ENCODE measurements around the gene TFPI2.

The TFPI2 gene

DNA sequence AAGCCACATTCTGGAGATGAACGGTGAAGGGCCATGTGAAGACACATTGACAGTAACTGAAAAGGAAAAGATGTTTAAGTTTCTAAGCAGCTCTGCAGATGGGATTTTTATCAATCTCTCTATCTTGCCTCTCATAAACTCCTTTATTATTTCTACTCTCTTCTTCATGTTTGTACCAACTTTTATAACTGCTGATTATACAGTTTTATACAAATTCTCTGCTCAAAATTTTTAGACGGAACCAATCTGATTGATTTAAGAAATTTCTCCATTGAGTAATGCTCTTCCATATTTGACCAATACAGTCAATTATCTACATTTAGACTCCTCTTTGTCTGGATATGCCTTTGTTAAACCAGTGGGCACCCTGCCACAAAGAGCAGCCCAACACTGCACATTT lies 31.7 kb downstream of the TFPI2 start:
- H3K27ac ChIP-seq (ENCODE audit: low read length), result no peak overlapping the region
- no peak overlapping the region for H3K4me3 ChIP-seq (ENCODE audit: low read length)
- no peaks in the 10 kb centered on the region for H3K9me3 ChIP-seq (ENCODE audit: control insufficient read depth, insufficient read depth, low read length)
- no CpG with 5 or more reads among the region's 2 CpGs for WGBS (ENCODE audit: insufficient coverage, insufficient read length)
- no peak for DNase-seq (ENCODE audit: low read depth, low spot score)
- H3K4me1 ChIP-seq (ENCODE audit: control insufficient read depth, insufficient read depth, low read length), result no peaks in the 10 kb centered on the region
- H3K36me3 ChIP-seq (ENCODE audit: control insufficient read depth, insufficient read depth, low read length), result no peaks in the 10 kb centered on the region
- H3K27me3 ChIP-seq (ENCODE audit: control insufficient read depth, insufficient read depth, low read length), result no peaks in the 10 kb centered on the region

DNA sequence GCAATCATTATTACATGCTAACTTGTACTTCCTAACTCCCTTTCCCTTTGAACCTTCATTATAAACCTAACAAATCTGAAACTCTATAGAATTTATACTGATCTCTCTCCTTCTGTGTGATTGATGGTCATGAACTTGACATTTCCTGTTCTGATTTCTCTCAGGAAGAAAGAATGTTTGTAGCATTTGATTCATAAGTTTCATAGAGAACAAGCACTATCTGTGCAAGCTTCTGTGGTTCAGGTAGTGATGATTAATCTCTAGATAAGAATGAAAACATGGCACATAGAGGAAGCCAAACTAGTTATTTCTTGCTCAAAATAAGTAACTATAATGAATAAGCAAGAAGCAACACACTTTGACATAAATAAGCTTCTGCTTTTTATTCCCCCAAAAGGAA lies 34.2 kb downstream of the TFPI2 start:
- H3K9me3 ChIP-seq (ENCODE audit: control insufficient read depth, insufficient read depth, low read length), result no peaks in the 10 kb centered on the region
- no peak for DNase-seq (ENCODE audit: low read depth, low spot score)
- H3K27ac ChIP-seq (ENCODE audit: low read length), result no peak overlapping the region
- H3K36me3 ChIP-seq (ENCODE audit: control insufficient read depth, insufficient read depth, low read length), result no peaks in the 10 kb centered on the region
- H3K4me3 ChIP-seq (ENCODE audit: low read length), result no peak overlapping the region
- no peaks in the 10 kb centered on the region for H3K27me3 ChIP-seq (ENCODE audit: control insufficient read depth, insufficient read depth, low read length)
- no peaks in the 10 kb centered on the region for H3K4me1 ChIP-seq (ENCODE audit: control insufficient read depth, insufficient read depth, low read length)

DNA sequence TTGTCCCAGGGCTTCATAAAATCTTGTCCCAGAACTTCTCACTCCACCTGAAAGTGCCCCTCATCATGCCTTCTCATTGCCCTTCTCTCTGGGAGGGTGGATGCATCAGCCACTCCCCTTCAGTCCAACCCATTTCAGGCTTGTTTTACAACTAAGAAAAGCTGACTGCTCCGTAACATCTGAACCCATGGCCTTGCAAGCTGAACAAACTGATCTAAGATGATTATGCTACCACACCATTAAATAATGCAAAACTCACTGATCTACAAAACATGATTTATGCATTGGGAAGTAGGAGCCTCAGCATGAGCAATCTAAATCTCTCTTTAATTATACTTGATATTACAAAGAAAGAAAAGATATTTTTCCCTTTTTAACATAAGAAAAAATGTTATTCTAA lies 34.8 kb downstream of the TFPI2 start:
- no peak overlapping the region for H3K4me3 ChIP-seq (ENCODE audit: low read length)
- no peaks in the 10 kb centered on the region for H3K27me3 ChIP-seq (ENCODE audit: control insufficient read depth, insufficient read depth, low read length)
- H3K9me3 ChIP-seq (ENCODE audit: control insufficient read depth, insufficient read depth, low read length), result no peaks in the 10 kb centered on the region
- DNase-seq (ENCODE audit: low read depth, low spot score), result no peak
- H3K36me3 ChIP-seq (ENCODE audit: control insufficient read depth, insufficient read depth, low read length), result no peaks in the 10 kb centered on the region
- no peak overlapping the region for H3K27ac ChIP-seq (ENCODE audit: low read length)
- H3K4me1 ChIP-seq (ENCODE audit: control insufficient read depth, insufficient read depth, low read length), result no peaks in the 10 kb centered on the region
- WGBS (ENCODE audit: insufficient coverage, insufficient read length), result no CpG with 5 or more reads among the region's 1 CpG

DNA sequence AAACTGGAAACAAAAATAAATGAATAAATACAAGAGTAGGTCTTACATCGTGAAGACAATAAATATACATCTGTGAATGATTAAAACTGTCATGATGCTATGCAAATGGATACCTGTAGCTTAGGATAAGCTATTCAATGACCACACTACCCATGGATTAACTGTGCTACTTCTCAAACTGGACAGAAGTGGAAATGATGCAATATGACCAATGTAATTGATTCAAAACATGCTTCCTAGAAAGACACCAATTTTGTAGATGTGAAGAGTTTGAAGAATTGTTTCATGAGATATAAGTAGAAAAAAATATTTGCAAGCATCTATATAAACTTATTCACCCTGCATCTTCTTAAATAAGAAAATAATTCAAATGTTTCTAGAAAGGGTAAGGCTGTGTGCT lies 36.1 kb downstream of the TFPI2 start:
- H3K27me3 ChIP-seq (ENCODE audit: control insufficient read depth, insufficient read depth, low read length), result no peaks in the 10 kb centered on the region
- no peak overlapping the region for H3K4me3 ChIP-seq (ENCODE audit: low read length)
- H3K9me3 ChIP-seq (ENCODE audit: control insufficient read depth, insufficient read depth, low read length), result no peaks in the 10 kb centered on the region
- no peak overlapping the region for H3K27ac ChIP-seq (ENCODE audit: low read length)
- H3K4me1 ChIP-seq (ENCODE audit: control insufficient read depth, insufficient read depth, low read length), result no peaks in the 10 kb centered on the region
- no CpG with 5 or more reads among the region's 1 CpG for WGBS (ENCODE audit: insufficient coverage, insufficient read length)
- no peak for DNase-seq (ENCODE audit: low read depth, low spot score)
- H3K36me3 ChIP-seq (ENCODE audit: control insufficient read depth, insufficient read depth, low read length), result no peaks in the 10 kb centered on the region

DNA sequence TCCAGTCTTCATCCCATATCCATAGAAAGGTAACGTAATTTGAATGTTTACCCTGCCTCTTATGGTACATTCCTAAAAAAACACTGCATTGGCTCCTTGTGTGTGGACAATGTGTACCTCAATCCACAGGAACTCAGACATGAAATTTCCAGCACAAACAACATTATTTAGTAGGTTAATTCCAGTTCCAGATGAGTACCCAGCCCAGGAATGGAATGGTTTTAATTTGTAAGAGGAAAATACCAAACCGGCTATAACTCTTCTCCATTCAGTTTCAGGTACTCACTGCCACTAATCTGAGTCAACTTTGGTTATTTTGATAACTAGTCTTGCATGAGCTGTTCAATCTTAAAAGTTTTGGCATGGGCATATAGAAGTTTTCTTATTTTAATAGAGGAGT lies 39.0 kb downstream of the TFPI2 start:
- Histone ChIP-seq H3K27me3 (ENCODE audit: control insufficient read depth, insufficient read depth, low read length) (no peaks in the 10 kb centered on the region), H3K4me1 (ENCODE audit: control insufficient read depth, insufficient read depth, low read length) (no peaks in the 10 kb centered on the region), H3K27ac (ENCODE audit: low read length) (no peak overlapping the region), H3K4me3 (ENCODE audit: low read length) (no peak overlapping the region), H3K36me3 (ENCODE audit: control insufficient read depth, insufficient read depth, low read length) (no peaks in the 10 kb centered on the region), H3K9me3 (ENCODE audit: control insufficient read depth, insufficient read depth, low read length) (no peaks in the 10 kb centered on the region)
- DNase-seq (ENCODE audit: low read depth, low spot score), result no peak
- WGBS (ENCODE audit: insufficient coverage, insufficient read length), result no CpG with 5 or more reads among the region's 2 CpGs

DNA sequence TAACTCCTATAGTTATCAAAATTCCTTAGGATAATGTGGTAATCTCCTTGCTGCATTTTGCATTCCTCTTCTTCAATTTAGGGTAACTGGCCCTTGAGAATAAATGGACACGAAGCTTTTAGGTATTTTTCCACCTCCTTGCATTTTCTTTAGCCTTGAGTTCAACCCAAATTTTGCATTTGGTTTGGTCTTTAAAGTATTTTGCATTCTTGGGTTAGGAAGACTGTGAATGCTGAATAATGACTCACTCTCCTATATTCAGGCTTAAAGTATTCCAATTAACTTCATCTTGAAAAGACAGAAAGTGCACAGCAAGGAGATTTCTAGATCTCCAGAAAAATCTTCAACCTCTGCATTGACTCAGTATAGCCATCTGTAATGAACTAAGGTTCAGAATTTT lies 47.3 kb downstream of the TFPI2 start:
- H3K27me3 ChIP-seq (ENCODE audit: control insufficient read depth, insufficient read depth, low read length), result no peaks in the 10 kb centered on the region
- H3K4me1 ChIP-seq (ENCODE audit: control insufficient read depth, insufficient read depth, low read length), result no peaks in the 10 kb centered on the region
- WGBS (ENCODE audit: insufficient coverage, insufficient read length), result no CpG with 5 or more reads among the region's 1 CpG
- no peak overlapping the region for H3K4me3 ChIP-seq (ENCODE audit: low read length)
- H3K27ac ChIP-seq (ENCODE audit: low read length), result no peak overlapping the region
- DNase-seq (ENCODE audit: low read depth, low spot score), result no peak
- H3K36me3 ChIP-seq (ENCODE audit: control insufficient read depth, insufficient read depth, low read length), result no peaks in the 10 kb centered on the region
- no peaks in the 10 kb centered on the region for H3K9me3 ChIP-seq (ENCODE audit: control insufficient read depth, insufficient read depth, low read length)

DNA sequence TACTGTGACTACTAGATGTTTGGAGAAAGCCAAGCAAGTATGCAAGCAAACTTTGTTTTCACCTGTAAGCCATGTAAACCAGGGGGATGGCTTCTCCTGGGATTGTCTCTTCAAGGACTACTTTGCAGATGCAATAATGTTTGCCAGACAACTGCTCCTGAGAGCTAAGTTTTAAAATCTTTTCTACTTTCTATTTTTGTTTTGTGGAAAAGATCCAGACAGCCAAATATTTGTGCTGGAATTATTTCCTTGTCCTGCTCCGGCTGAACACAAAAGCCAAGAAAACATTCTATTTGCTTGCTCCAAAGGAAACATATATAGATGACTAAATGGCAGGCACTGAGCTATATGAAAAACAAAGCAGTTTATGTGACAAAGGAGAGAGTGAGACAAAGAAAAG lies 51.6 kb downstream of the TFPI2 start:
- no CpG with 5 or more reads among the region's 1 CpG for WGBS (ENCODE audit: insufficient coverage, insufficient read length)

DNA sequence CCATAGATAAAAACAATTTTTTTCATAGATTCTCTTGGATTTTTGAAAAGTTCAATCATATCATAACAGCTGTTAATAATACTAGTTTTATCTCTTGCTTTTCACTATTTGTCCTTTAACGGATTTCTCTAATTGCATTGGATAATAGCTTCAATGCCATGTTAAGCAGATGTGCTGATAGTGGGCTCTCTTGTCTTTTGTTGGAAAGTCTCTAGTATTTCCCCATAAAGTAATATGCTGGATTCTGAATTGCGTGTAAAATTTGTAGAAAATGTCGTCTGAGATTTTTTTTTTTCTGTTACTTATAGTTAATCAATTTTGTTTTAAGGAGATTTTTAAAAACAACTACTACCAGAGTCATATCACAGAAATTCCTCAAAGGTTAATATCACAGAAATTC lies 53.3 kb downstream of the TFPI2 start:
- Histone ChIP-seq H3K9me3 (ENCODE audit: control insufficient read depth, insufficient read depth, low read length) (no peaks in the 10 kb centered on the region), H3K4me3 (ENCODE audit: low read length) (no peak overlapping the region), H3K27ac (ENCODE audit: low read length) (no peak overlapping the region), H3K27me3 (ENCODE audit: control insufficient read depth, insufficient read depth, low read length) (no peaks in the 10 kb centered on the region), H3K36me3 (ENCODE audit: control insufficient read depth, insufficient read depth, low read length) (no peaks in the 10 kb centered on the region), H3K4me1 (ENCODE audit: control insufficient read depth, insufficient read depth, low read length) (no peaks in the 10 kb centered on the region)
- WGBS (ENCODE audit: insufficient coverage, insufficient read length), result no CpG with 5 or more reads among the region's 3 CpGs
- no peak for DNase-seq (ENCODE audit: low read depth, low spot score)

More for the DNA sequence above, 51.6 kb downstream of the TFPI2 start:
- Histone ChIP-seq H3K4me3 (ENCODE audit: low read length) (no peak overlapping the region), H3K27ac (ENCODE audit: low read length) (no peak overlapping the region), H3K4me1 (ENCODE audit: control insufficient read depth, insufficient read depth, low read length) (no peaks in the 10 kb centered on the region), H3K27me3 (ENCODE audit: control insufficient read depth, insufficient read depth, low read length) (no peaks in the 10 kb centered on the region), H3K9me3 (ENCODE audit: control insufficient read depth, insufficient read depth, low read length) (no peaks in the 10 kb centered on the region), H3K36me3 (ENCODE audit: control insufficient read depth, insufficient read depth, low read length) (no peaks in the 10 kb centered on the region)
- no peak for DNase-seq (ENCODE audit: low read depth, low spot score)

DNA sequence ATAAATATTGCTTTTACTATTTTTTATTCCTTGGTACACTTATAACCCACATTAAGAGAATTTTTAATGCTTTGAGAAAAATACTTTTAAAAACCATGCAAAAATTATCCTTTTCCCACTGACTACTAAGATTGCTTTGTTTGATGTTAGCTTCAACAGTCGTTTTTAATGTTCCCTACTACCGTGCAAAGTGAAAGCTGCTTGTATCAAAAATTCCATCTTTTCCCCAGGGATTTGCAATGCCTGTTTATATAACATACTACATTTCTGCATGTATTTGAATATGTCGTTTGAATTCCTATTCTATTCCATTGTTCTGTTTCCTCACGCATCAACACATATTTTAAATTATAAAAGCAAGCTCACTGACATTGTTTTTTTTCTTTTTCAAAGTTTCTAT lies 54.4 kb downstream of the TFPI2 start:
- WGBS (ENCODE audit: insufficient coverage, insufficient read length), result no CpG with 5 or more reads among the region's 4 CpGs
- Histone ChIP-seq H3K27me3 (ENCODE audit: control insufficient read depth, insufficient read depth, low read length) (no peaks in the 10 kb centered on the region), H3K4me3 (ENCODE audit: low read length) (no peak overlapping the region), H3K4me1 (ENCODE audit: control insufficient read depth, insufficient read depth, low read length) (no peaks in the 10 kb centered on the region), H3K27ac (ENCODE audit: low read length) (no peak overlapping the region), H3K9me3 (ENCODE audit: control insufficient read depth, insufficient read depth, low read length) (no peaks in the 10 kb centered on the region), H3K36me3 (ENCODE audit: control insufficient read depth, insufficient read depth, low read length) (no peaks in the 10 kb centered on the region)
- no peak for DNase-seq (ENCODE audit: low read depth, low spot score)

DNA sequence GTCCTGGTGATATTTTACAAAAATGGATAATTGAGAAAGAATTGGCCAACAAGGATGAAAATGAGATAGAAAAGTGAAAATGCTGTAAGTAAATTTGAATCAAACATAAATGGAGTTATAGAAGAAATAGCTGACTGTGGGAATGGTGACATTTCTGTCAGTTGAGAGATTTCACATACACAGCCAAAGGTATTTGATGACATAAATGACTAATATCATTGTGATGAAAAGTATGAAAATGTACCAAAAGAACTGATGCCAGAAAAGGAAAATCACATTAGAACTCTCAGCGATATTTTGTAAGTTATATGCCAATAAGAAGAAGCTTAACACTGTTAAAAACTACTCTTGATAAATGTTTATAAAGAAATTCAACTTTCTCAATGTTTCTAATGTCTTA lies 54.9 kb downstream of the TFPI2 start:
- no CpG with 5 or more reads among the region's 1 CpG for WGBS (ENCODE audit: insufficient coverage, insufficient read length)
- Histone ChIP-seq H3K36me3 (ENCODE audit: control insufficient read depth, insufficient read depth, low read length) (no peaks in the 10 kb centered on the region), H3K4me3 (ENCODE audit: low read length) (no peak overlapping the region), H3K9me3 (ENCODE audit: control insufficient read depth, insufficient read depth, low read length) (no peaks in the 10 kb centered on the region), H3K27me3 (ENCODE audit: control insufficient read depth, insufficient read depth, low read length) (no peaks in the 10 kb centered on the region), H3K4me1 (ENCODE audit: control insufficient read depth, insufficient read depth, low read length) (no peaks in the 10 kb centered on the region), H3K27ac (ENCODE audit: low read length) (no peak overlapping the region)
- no peak for DNase-seq (ENCODE audit: low read depth, low spot score)
